ENCODE data around the gene ABCG1.

ABCG1 gene

DNA sequence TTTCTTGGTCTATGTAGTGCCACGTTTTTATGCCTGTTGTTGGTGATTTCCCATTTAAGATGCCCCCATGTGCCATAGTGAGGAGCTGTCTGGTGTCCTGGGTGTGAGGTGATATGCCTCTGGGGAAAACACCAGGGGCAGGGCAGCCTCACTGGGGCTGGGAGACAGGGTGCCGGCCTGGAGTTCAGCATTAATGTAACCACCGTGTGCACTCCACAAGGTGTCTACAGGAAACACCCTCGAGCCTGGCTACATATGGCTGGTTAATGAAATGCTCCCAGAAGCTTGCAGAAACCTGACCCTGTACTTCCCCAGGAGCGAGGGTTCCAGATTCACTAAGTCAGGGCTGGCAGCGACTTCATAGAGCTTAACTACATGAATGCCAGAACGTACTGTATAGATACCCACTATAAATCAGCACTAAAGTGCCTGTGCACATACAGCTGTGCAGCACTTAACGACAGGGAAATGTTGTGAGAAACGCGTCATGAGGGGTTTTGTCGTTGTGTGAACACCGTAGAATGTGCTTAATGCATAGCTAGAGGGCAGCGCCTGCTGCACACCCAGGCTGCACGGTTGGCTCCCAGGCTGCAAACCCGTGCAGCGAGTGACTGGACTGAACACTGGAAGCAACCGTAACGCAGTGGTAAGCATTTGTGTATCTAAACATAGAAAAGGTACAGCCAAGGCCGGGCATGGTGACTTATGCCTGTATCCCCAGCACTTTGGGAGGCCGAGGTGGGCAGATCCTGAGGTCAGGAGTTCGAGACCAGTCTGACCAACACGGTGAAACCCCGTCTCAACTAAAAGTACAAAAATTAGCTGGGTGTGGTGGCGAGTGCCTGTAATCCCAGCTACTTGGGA lies 121.5 kb downstream of the ABCG1 start:
- Histone ChIP-seq H4K20me1 (no peaks in the 10 kb centered on the region), H3K4me1 (peaks cover 0 to 9% (median 0%) of the 10 kb centered on the region in 10 experiments; a peak in 2 of 20 replicates), H3K27ac (no peak overlapping the region), H3K4me3 (no peak overlapping the region), H3K9ac (no peak overlapping the region), H3K9me3 (replicated peaks in 1 of 11) (no peaks in the 10 kb centered on the region), H3K4me2 (no peak overlapping the region), H3K36me3 (no peaks in the 10 kb centered on the region), H3K27me3 (no peaks in the 10 kb centered on the region)
- no peak for TF ChIP-seq Cebpa-rat (IDR thresholded peaks at IDR 0.05)

GRCh38 chr21:42341776-42342542 lies 123.0 kb downstream of the ABCG1 start:
- no peaks in the 10 kb centered on the region for H3K9me3 ChIP-seq (replicated peaks in 1 of 11)
- H3K36me3 ChIP-seq, result no peaks in the 10 kb centered on the region
- no peak for TF ChIP-seq Cebpa-rat (IDR thresholded peaks at IDR 0.05)

DNA sequence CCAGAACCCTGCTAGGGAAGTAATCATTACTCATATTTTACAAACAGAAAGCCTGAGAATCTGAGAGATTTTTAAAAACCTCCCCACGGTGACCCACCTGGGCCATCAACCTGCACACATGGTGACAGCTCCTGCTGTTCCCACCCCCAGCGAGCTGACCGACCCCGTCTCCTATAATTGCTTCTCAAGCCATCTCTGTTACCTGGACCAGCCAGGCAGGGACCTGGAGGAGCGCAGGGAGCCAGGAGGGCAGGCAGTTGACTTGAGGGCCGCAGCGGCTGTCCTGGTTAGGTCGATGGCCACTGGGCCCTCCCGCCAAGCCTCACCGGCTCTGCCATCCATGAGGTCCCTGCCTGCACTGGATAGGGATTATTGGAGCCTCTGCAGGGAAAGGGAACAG lies 124.2 kb downstream of the ABCG1 start:
- H3K9me3 ChIP-seq (replicated peaks in 1 of 11), result peaks cover 0 to 6% (median 0%) of the 10 kb centered on the region in 11 experiments; a peak in 1 of 22 replicates
- H3K9ac ChIP-seq, result no peak overlapping the region
- no peaks in the 10 kb centered on the region for H3K36me3 ChIP-seq
- peaks cover 0 to 10% (median 0%) of the 10 kb centered on the region in 10 experiments; a peak in 3 of 20 replicates for H3K4me1 ChIP-seq
- no peaks in the 10 kb centered on the region for H4K20me1 ChIP-seq
- no peak overlapping the region for H3K4me3 ChIP-seq
- H3K27ac ChIP-seq, result no peak overlapping the region
- no peak overlapping the region for H3K4me2 ChIP-seq
- no peaks in the 10 kb centered on the region for H3K27me3 ChIP-seq
- no peak for TF ChIP-seq Cebpa-rat (IDR thresholded peaks at IDR 0.05)

More at GRCh38 chr21:42341776-42342542, 123.0 kb downstream of the ABCG1 start:
- Histone ChIP-seq H4K20me1 (no peaks in the 10 kb centered on the region), H3K4me1 (peaks cover 0 to 9% (median 0%) of the 10 kb centered on the region in 10 experiments; a peak in 2 of 20 replicates), H3K4me2 (no peak overlapping the region), H3K4me3 (no peak overlapping the region), H3K27ac (no peak overlapping the region), H3K27me3 (no peaks in the 10 kb centered on the region), H3K9ac (no peak overlapping the region)

GRCh38 chr21:42343556-42343955 lies 124.6 kb downstream of the ABCG1 start:
- no peak overlapping the region for H3K4me3 ChIP-seq
- no peaks in the 10 kb centered on the region for H3K36me3 ChIP-seq
- H3K27me3 ChIP-seq, result no peaks in the 10 kb centered on the region
- no peak overlapping the region for H3K9ac ChIP-seq
- TF ChIP-seq Cebpa-rat (IDR thresholded peaks at IDR 0.05), result no peak
- H4K20me1 ChIP-seq, result no peaks in the 10 kb centered on the region
- H3K4me2 ChIP-seq, result no peak overlapping the region; a peak in 1 of 22 replicates
- peaks cover 0 to 8% (median under 1%) of the 10 kb centered on the region in 11 experiments; a peak in 9 of 22 replicates for H3K9me3 ChIP-seq (replicated peaks in 1 of 11)
- H3K27ac ChIP-seq, result no peak overlapping the region
- H3K4me1 ChIP-seq, result peaks cover 0 to 10% (median 0%) of the 10 kb centered on the region in 10 experiments; a peak in 1 of 20 replicates

- H3K4me3 ChIP-seq, result no peak overlapping the region
- H3K9me3 ChIP-seq (replicated peaks in 1 of 11), result peaks cover 0 to 13% (median 6%) of the 10 kb centered on the region in 11 experiments; a peak in 11 of 22 replicates
- no peak overlapping the region for H3K27ac ChIP-seq
- no peak overlapping the region for H3K4me2 ChIP-seq
- H4K20me1 ChIP-seq, result no peaks in the 10 kb centered on the region
- H3K4me1 ChIP-seq, result peaks cover 0 to 10% (median 0%) of the 10 kb centered on the region in 10 experiments; a peak in 1 of 20 replicates
- no peak overlapping the region for H3K9ac ChIP-seq
- no peaks in the 10 kb centered on the region for H3K27me3 ChIP-seq
- no peak for TF ChIP-seq Cebpa-rat (IDR thresholded peaks at IDR 0.05)
- no peaks in the 10 kb centered on the region for H3K36me3 ChIP-seq
These were observed 125.1 kb downstream of the ABCG1 start for GRCh38 chr21:42343963-42344510.

DNA sequence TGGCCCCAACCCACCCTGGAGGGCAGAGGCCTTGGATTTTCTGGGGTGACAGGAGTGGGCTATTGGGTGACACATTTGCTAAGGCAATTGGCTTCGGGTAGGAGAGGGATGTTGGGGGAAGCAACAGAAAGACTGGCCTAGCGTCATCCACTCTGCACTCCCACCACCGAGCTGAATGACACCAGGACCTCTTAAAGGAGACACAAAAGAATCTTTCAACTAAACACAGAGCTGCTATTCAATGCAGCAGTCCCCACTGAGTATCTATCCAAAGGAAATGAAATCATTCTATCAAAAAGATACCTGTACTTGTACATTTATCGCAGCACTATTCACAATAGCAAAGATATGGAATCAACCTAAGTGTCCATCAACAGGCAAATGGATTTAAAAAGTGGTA lies 125.7 kb downstream of the ABCG1 start:
- Histone ChIP-seq H3K9ac (no peak overlapping the region), H3K27me3 (no peaks in the 10 kb centered on the region), H4K20me1 (no peaks in the 10 kb centered on the region), H3K4me1 (peaks cover 0 to 10% (median 0%) of the 10 kb centered on the region in 10 experiments; a peak in 1 of 20 replicates), H3K27ac (no peak overlapping the region), H3K9me3 (replicated peaks in 1 of 11) (peaks cover 0 to 13% (median 6%) of the 10 kb centered on the region in 11 experiments; a peak in 11 of 22 replicates), H3K4me3 (no peak overlapping the region), H3K4me2 (no peak overlapping the region), H3K36me3 (no peaks in the 10 kb centered on the region)
- no peak for TF ChIP-seq Cebpa-rat (IDR thresholded peaks at IDR 0.05)

- H3K4me3 ChIP-seq, result no peak overlapping the region
- H4K20me1 ChIP-seq, result no peaks in the 10 kb centered on the region
- no peaks in the 10 kb centered on the region for H3K36me3 ChIP-seq
- H3K27ac ChIP-seq, result no peak overlapping the region
- H3K9ac ChIP-seq, result no peak overlapping the region
- no peak for TF ChIP-seq Cebpa-rat (IDR thresholded peaks at IDR 0.05)
- H3K4me1 ChIP-seq, result peaks cover 0 to 10% (median 0%) of the 10 kb centered on the region in 10 experiments; a peak in 1 of 20 replicates
- peaks cover 0 to 13% (median 6%) of the 10 kb centered on the region in 11 experiments; a peak in 11 of 22 replicates for H3K9me3 ChIP-seq (replicated peaks in 1 of 11)
- H3K4me2 ChIP-seq, result no peak overlapping the region
- H3K27me3 ChIP-seq, result no peaks in the 10 kb centered on the region
These were observed 127.5 kb downstream of the ABCG1 start for GRCh38 chr21:42346441-42346840.

Measured in BLaER1 treated with 17β-estradiol and CSF1 and Interleukin-3, amounts not matched to agents 10 nM and 100 nM (cell line).